H1 (cell line): ENCODE data around the gene C17orf113. TPM values are rescaled to one million over a fixed set of nuclear protein-coding genes. Genes with fewer than 3 reads are reported as not detected.

Experiments
- CTCF ChIA-PET: fragments of 300-600 bp; sonication (Branson Sonifier 250); formaldehyde crosslinking; loops from one replicate; lab custom pipeline; 2021; ENCODE audit not compliant: partially characterized antibody; lab: Charles Lee
- POLR2A ChIA-PET: fragments of 300-600 bp; sonication (Branson Sonifier 250); formaldehyde crosslinking; loops from one replicate; lab custom pipeline; 2021; ENCODE audit warnings: inconsistent platforms; ENCODE audit not compliant: partially characterized antibody; lab: Charles Lee
- DNase-seq, 2 experiments: peaks; one replicate each; pipeline versions ENCODE4 v3.0.0 to v3.0.0-alpha.2; 2010 to 2022; ENCODE audit warnings: low spot score in 2 of 2, low read depth in 1 of 2, mixed read lengths in 1 of 2
- FAIRE-seq: peaks from 2 replicates; lab custom pipeline; 2011; peaks lifted over from hg19 to GRCh38; lab: Jason Lieb, UNC
- H2AFZ ChIP-seq: 2 replicates; pipeline ENCODE4 v1.8.1; 2012; ENCODE audit warnings: low read length, inconsistent platforms
- H2AK5ac ChIP-seq: 2 replicates; pipeline ENCODE4 v1.6.1; 2013; ENCODE audit warnings: low read depth, low read length
- H2BK120ac ChIP-seq: replicated peaks from 2 replicates; pipeline ENCODE3; 2013; ENCODE audit warnings: low read depth, low read length, inconsistent platforms
- H2BK12ac ChIP-seq: 2 replicates; pipeline ENCODE4 v1.6.1; 2013; ENCODE audit warnings: low read depth, low read length
- H2BK15ac ChIP-seq: 2 replicates; pipeline ENCODE4 v1.6.1; 2013; ENCODE audit warnings: low read length
- H2BK20ac ChIP-seq: 2 replicates; pipeline ENCODE4 v1.6.1; 2013; ENCODE audit warnings: low read length
- H2BK5ac ChIP-seq: 2 replicates; pipeline ENCODE4 v1.6.1; 2013; ENCODE audit warnings: low read depth, low read length
- H3K14ac ChIP-seq: 2 replicates; pipeline ENCODE4 v1.6.1; 2013; ENCODE audit warnings: inconsistent platforms; ENCODE audit not compliant: insufficient read length
- H3K18ac ChIP-seq: 2 replicates; pipeline ENCODE4 v1.6.1; 2013; ENCODE audit warnings: low read length; ENCODE audit errors: extremely low read depth
- H3K23ac ChIP-seq: 2 replicates; pipeline ENCODE4 v1.6.1; 2013; ENCODE audit warnings: inconsistent platforms; ENCODE audit not compliant: insufficient read length
- H3K23me2 ChIP-seq: 2 replicates; pipeline ENCODE4 v1.6.1; 2013; ENCODE audit warnings: low read depth, low read length
- H3K27ac ChIP-seq: 2 replicates; pipeline ENCODE4 v1.6.1; 2011; ENCODE audit warnings: low read depth, low read length, inconsistent platforms
- H3K27me3 ChIP-seq, 4 experiments: replicated peaks in 1 of 4; 1 replicate in 1 of 4; 2 replicates in 3 of 4; pipeline versions ENCODE4 v1.6.1 to v1.8.1; 2011 to 2013; ENCODE audit warnings: low read length in 3 of 4, mild to moderate bottlenecking in 3 of 4, inconsistent platforms in 2 of 4, mixed read lengths in 2 of 4, moderate library complexity in 1 of 4; ENCODE audit not compliant: control insufficient read depth in 3 of 4, insufficient read depth in 3 of 4; ENCODE audit errors: extremely low read depth in 1 of 4
- H3K36me3 ChIP-seq, 4 experiments: 2 replicates each; pipeline versions ENCODE4 v1.6.1 to v1.8.1; 2011 to 2013; ENCODE audit warnings: mild to moderate bottlenecking in 4 of 4, low read length in 3 of 4, moderate library complexity in 2 of 4, control low read depth in 1 of 4, inconsistent platforms in 1 of 4; ENCODE audit not compliant: insufficient read depth in 4 of 4, control insufficient read depth in 2 of 4
- H3K4ac ChIP-seq: replicated peaks from 2 replicates; pipeline ENCODE3; 2013; ENCODE audit warnings: low read length, low read depth, mixed read lengths, inconsistent platforms; ENCODE audit not compliant: insufficient read length
- H3K4me1 ChIP-seq, 4 experiments: replicated peaks in 1 of 4; 1 replicate in 1 of 4; 2 replicates in 3 of 4; pipeline versions ENCODE4 v1.6.1 to v1.8.1; 2011 to 2013; ENCODE audit warnings: low read length in 3 of 4, inconsistent platforms in 2 of 4, mixed read lengths in 1 of 4; ENCODE audit not compliant: insufficient read depth in 4 of 4, control insufficient read depth in 3 of 4
- H3K4me2 ChIP-seq, 2 experiments: 2 replicates each; pipeline versions ENCODE4 v1.6.1 to v1.8.1; 2011 to 2013; ENCODE audit warnings: low read depth in 2 of 2, low read length in 2 of 2, control low read depth in 1 of 2, inconsistent platforms in 1 of 2, mild to moderate bottlenecking in 1 of 2; ENCODE audit not compliant: insufficient read depth in 1 of 2
- H3K4me3 ChIP-seq, 4 experiments: fragments of 200-600, 300-600 bp in 1 of 4; sonication (generic), shearing (Covaris generic), sonication (Bioruptor Twin) in 1 of 4; 2 replicates each; pipeline versions ENCODE4 v1.5.1 to v1.8.1; 2011 to 2016; ENCODE audit warnings: low read length in 4 of 4, low read depth in 3 of 4, control low read depth in 2 of 4, inconsistent platforms in 2 of 4, mild to moderate bottlenecking in 2 of 4, mixed read lengths in 1 of 4, moderate library complexity in 1 of 4; ENCODE audit not compliant: insufficient read depth in 2 of 4; ENCODE audit errors: extremely low read depth in 1 of 4
- H3K56ac ChIP-seq: replicated peaks from 2 replicates; pipeline ENCODE3; 2013; ENCODE audit warnings: low read depth, mild to moderate bottlenecking, mixed read lengths, low read length, inconsistent platforms; ENCODE audit not compliant: insufficient read length
- H3K79me1 ChIP-seq: 2 replicates; pipeline ENCODE4 v1.6.1; 2013; ENCODE audit warnings: low read depth, low read length, control low read depth
- H3K79me2 ChIP-seq, 2 experiments: 2 replicates each; pipeline versions ENCODE4 v1.6.1 to v1.8.1; 2012 to 2013; ENCODE audit warnings: low read length in 2 of 2, mild to moderate bottlenecking in 2 of 2, inconsistent platforms in 1 of 2; ENCODE audit not compliant: insufficient read depth in 2 of 2, control insufficient read depth in 1 of 2
- H3K9ac ChIP-seq, 4 experiments: replicated peaks in 1 of 4; 1 replicate in 1 of 4; 2 replicates in 3 of 4; pipeline versions ENCODE4 v1.6.1 to v1.8.1; 2011 to 2013; ENCODE audit warnings: low read depth in 3 of 4, low read length in 3 of 4, control low read depth in 2 of 4, mild to moderate bottlenecking in 2 of 4, moderate library complexity in 2 of 4, inconsistent platforms in 1 of 4; ENCODE audit errors: extremely low read depth in 1 of 4
- H3K9me3 ChIP-seq, 2 experiments: 2 replicates each; pipeline versions ENCODE4 v1.6.1 to v1.8.1; 2012 to 2013; ENCODE audit warnings: mild to moderate bottlenecking in 2 of 2, moderate library complexity in 2 of 2, control low read depth in 1 of 2, inconsistent platforms in 1 of 2, low read depth in 1 of 2, low read length in 1 of 2, mixed read lengths in 1 of 2; ENCODE audit not compliant: insufficient read depth in 2 of 2
- H4K20me1 ChIP-seq, 2 experiments: replicated peaks in 1 of 2; 2 replicates each; pipeline versions ENCODE3 to v1.8.1; 2011 to 2013; ENCODE audit warnings: inconsistent platforms in 2 of 2, low read length in 2 of 2, mild to moderate bottlenecking in 1 of 2; ENCODE audit not compliant: insufficient read depth in 2 of 2, control insufficient read depth in 1 of 2
- H4K5ac ChIP-seq: 2 replicates; pipeline ENCODE4 v1.6.1; 2013; ENCODE audit warnings: low read length, low read depth, mixed read lengths, inconsistent platforms; ENCODE audit not compliant: insufficient read length
- H4K8ac ChIP-seq: 2 replicates; pipeline ENCODE4 v1.8.0; 2013; ENCODE audit warnings: mild to moderate bottlenecking, moderate library complexity, low read length, inconsistent platforms; ENCODE audit not compliant: insufficient read depth; ENCODE audit errors: extremely low read depth
- H4K91ac ChIP-seq: replicated peaks from 2 replicates; pipeline ENCODE3; 2013; ENCODE audit warnings: low read length, mixed read lengths, inconsistent platforms; ENCODE audit not compliant: insufficient read length
- CHD1 ChIP-seq: IDR thresholded peaks from 2 replicates; pipeline ENCODE4 v1.6.1; 2012; ENCODE audit warnings: low read depth, low read length, improper control_type of control experiment
- CHD2 ChIP-seq: IDR thresholded peaks from 2 replicates; pipeline ENCODE4 v1.6.1; 2012; ENCODE audit warnings: low read length, improper control_type of control experiment
- EP300 ChIP-seq, 2 experiments: IDR thresholded peaks; 1 replicate in 1 of 2; 2 replicates in 1 of 2; pipeline ENCODE4 v1.6.1; 2011 to 2012; ENCODE audit warnings: low read depth in 2 of 2, low read length in 2 of 2, mild to moderate bottlenecking in 2 of 2, borderline replicate concordance in 1 of 2, inconsistent platforms in 1 of 2, moderate library complexity in 1 of 2
- GTF2F1 ChIP-seq: IDR thresholded peaks from 2 replicates; pipeline ENCODE4 v1.6.1; 2012; ENCODE audit warnings: low read depth, low read length, improper control_type of control experiment, borderline replicate concordance
- HDAC2 ChIP-seq, 2 experiments: fragments of 300-600 bp in 1 of 2; sonication (generic) in 1 of 2; IDR thresholded peaks; 2 replicates each; pipeline ENCODE4 v1.6.1; 2011 to 2012; ENCODE audit warnings: low read depth in 2 of 2, low read length in 2 of 2, mild to moderate bottlenecking in 2 of 2, moderate library complexity in 2 of 2, borderline replicate concordance in 1 of 2, inconsistent platforms in 1 of 2
- HDAC6 ChIP-seq: IDR thresholded peaks from one replicate; pipeline ENCODE4 v1.7.1; 2012; ENCODE audit warnings: low read depth, mild to moderate bottlenecking, inconsistent platforms, low read length, moderate library complexity
- RAD21 ChIP-seq, 2 experiments: IDR thresholded peaks in 1 of 2; conservative IDR thresholded peaks in 1 of 2; 2 replicates each; pipeline ENCODE4 v1.6.1; 2011; ENCODE audit warnings: low read depth in 2 of 2, low read length in 2 of 2, improper control_type of control experiment in 1 of 2, inconsistent platforms in 1 of 2, mild to moderate bottlenecking in 1 of 2, moderate library complexity in 1 of 2
- RFX5 ChIP-seq: IDR thresholded peaks from 2 replicates; pipeline ENCODE4 v1.6.1; 2011; ENCODE audit warnings: low read depth, low read length, improper control_type of control experiment, borderline replicate concordance
- SAP30 ChIP-seq: fragments of 300-600 bp; sonication (generic); IDR thresholded peaks from 2 replicates; pipeline ENCODE4 v1.7.1; 2012; ENCODE audit warnings: low read length, moderate library complexity, mild to moderate bottlenecking, inconsistent platforms; ENCODE audit not compliant: insufficient read depth, insufficient replicate concordance
- SRF ChIP-seq: IDR thresholded peaks from 2 replicates; pipeline ENCODE4 v1.6.1; 2011; ENCODE audit warnings: mild to moderate bottlenecking, low read depth, low read length, moderate library complexity
- WGBS, 2 experiments: shearing (Covaris generic) in 1 of 2; methylation state at CpG; one replicate each; pipeline versions ENCODE4 v1.1.6 to v1.1.7; 2013 to 2015; ENCODE audit warnings: low lambda C conversion rate in 2 of 2, mixed read lengths in 2 of 2, inconsistent platforms in 1 of 2, low coverage in 1 of 2, missing lambda C conversion rate in 1 of 2; ENCODE audit not compliant: insufficient replicate concordance in 2 of 2, insufficient coverage in 1 of 2, insufficient read length in 1 of 2; ENCODE audit errors: extremely low coverage in 1 of 2, missing lambda C conversion rate in 1 of 2; 5-methylcytosine and 5-hydroxymethylcytosine counted together
- polyA plus RNA-seq, 7 experiments: library from polyadenylated mRNA; depleted of rRNA in 3 of 7; stranded (reverse) in 5 of 7; unstranded in 2 of 7; fragments of >200 nt in 5 of 7; fragments of 200-250 nt in 2 of 7; gene quantifications; 1 replicate in 5 of 7; 2 replicates in 1 of 7; 4 replicates in 1 of 7; pipeline versions ENCODE4 v1.2.1 to v1.2.3, GENCODE V29; 2011 to 2013; ENCODE audit warnings: missing spikeins in 2 of 7, mixed read lengths in 2 of 7
- total RNA-seq: library from RNA; stranded (reverse); fragmentation: NEBNext Ultra II Directional; extraction: Animal tissue kit (Norgen Biotek cat#: 25700); gene quantifications from 2 replicates; pipeline ENCODE4 v1.2.1, GENCODE V29; 2021
- TF ChIP-seq, protein P1 (sequence below): IDR thresholded peaks from 2 replicates; pipeline ENCODE4 v1.6.1; 2012; ENCODE audit warnings: low read length, inconsistent platforms

Gene C17orf113
- total and polyA plus RNA-seq, 2 of the 8 experiments (the other 6 are each of a cell fraction or from before 2014, with no cell fraction given) = 1.0 to 1.4 TPM

DNA sequence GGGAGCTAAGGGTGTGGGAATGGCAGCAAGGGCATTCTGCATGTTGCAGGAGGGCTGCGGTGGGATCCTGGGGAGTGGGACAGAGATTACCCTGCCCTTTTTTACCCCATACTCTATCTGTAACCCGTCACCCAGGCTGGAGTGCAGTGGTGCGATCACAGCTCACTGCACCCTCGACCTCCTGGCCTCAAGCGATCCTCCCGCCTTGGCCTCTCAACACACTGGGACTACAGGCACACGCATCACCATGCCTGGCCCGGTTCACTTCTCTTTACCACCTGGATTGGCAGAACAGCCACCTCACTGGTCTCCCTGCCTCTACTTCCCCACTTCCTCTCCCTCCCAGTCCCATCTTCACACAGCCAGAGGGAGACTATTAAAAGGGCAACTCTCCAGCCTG lies 38.3 kb upstream of the C17orf113 start:
- POLR2A ChIA-PET = interaction anchor here (0.7 to 1.9 kb wide), 4 partner anchors 8 to 162 kb away, joined by 3 to 6 read pairs (median 4); no protein-coding TSS in a partner anchor
- Histone ChIP-seq H3K9ac (no peak overlapping the region), H4K8ac (peak overlapping the region; percentile 41; the same call in 1 of the 2 replicates)
- TF ChIP-seq SAP30 = no peak
- no peak for TF ChIP-seq GTF2F1
- no peak for TF ChIP-seq SRF
- TF ChIP-seq HDAC6 = no peak
- TF ChIP-seq HDAC2 (IDR thresholded peaks at IDR 0.05; ENCODE audit: borderline replicate concordance in 1 of 2, low read depth in 2 of 2, low read length in 2 of 2) = no peak
- TF ChIP-seq RFX5 = no peak
- TF ChIP-seq CHD1 = no peak
- TF ChIP-seq, protein P1, sequence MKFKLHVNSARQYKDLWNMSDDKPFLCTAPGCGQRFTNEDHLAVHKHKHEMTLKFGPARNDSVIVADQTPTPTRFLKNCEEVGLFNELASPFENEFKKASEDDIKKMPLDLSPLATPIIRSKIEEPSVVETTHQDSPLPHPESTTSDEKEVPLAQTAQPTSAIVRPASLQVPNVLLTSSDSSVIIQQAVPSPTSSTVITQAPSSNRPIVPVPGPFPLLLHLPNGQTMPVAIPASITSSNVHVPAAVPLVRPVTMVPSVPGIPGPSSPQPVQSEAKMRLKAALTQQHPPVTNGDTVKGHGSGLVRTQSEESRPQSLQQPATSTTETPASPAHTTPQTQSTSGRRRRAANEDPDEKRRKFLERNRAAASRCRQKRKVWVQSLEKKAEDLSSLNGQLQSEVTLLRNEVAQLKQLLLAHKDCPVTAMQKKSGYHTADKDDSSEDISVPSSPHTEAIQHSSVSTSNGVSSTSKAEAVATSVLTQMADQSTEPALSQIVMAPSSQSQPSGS = no peak
- TF ChIP-seq EP300 (IDR thresholded peaks at IDR 0.05; ENCODE audit: borderline replicate concordance in 1 of 2, low read depth in 2 of 2, low read length in 2 of 2) = no peak
- no peak for TF ChIP-seq CHD2
- TF ChIP-seq RAD21 (IDR thresholded peaks at IDR 0.05 in 1 of 2, conservative IDR thresholded peaks at IDR 0.05 in 1 of 2; ENCODE audit: low read depth in 2 of 2, low read length in 2 of 2) = no peak

More for the DNA sequence above, 38.3 kb upstream of the C17orf113 start:
- Histone ChIP-seq H2AK5ac (no peak overlapping the region), H3K27me3 (no peaks in the 10 kb centered on the region), H3K27ac (no peak overlapping the region), H3K23ac (no peak overlapping the region), H4K91ac (no peak overlapping the region), H2BK120ac (no peak overlapping the region), H3K4me2 (no peak overlapping the region), H2BK12ac (0 out of 2 replicates have a peak overlapping the region, but pooled peaks have one; percentile 39), H2AFZ (no peak overlapping the region), H3K36me3 (no peaks in the 10 kb centered on the region), H2BK15ac (peak overlapping the region; percentile 61; the same call in 1 of the 2 replicates), H3K23me2 (no peaks in the 10 kb centered on the region), H3K18ac (no peak overlapping the region), H4K20me1 (no peaks in the 10 kb centered on the region), H3K4me3 (no peak overlapping the region), H2BK20ac (no peak overlapping the region), H3K56ac (no peak overlapping the region), H3K79me1 (no peaks in the 10 kb centered on the region), H3K4ac (no peak overlapping the region), H3K4me1 (peaks cover 0 to 2% (median 0%) of the 10 kb centered on the region in 4 experiments; a peak in 1 of 7 replicates), H3K79me2 (no peaks in the 10 kb centered on the region), H3K9me3 (no peaks in the 10 kb centered on the region), H3K14ac (no peak overlapping the region), H4K5ac (no peak overlapping the region), H2BK5ac (no peak overlapping the region)
- FAIRE-seq (no peak), DNase-seq (no peak)
- CTCF ChIA-PET = interaction anchor here (2.6 to 39.4 kb wide), 5 partner anchors 13 to 58 kb away, joined by 11 to 1084 read pairs (median 150); partner anchors contain the start of genes DHX58, DNAJC7, HSPB9 and KAT2A
- WGBS, 2 experiments = 92% methylated on average over 8 of the region's 8 CpGs; no CpG with 5 or more reads in 1 of the 2 experiments
